ENCODE results near the gene ITGA1. TPM values are rescaled to one million over a fixed set of nuclear protein-coding genes. Genes with fewer than 3 reads are reported as not detected.

The ITGA1 gene
- total and polyA plus RNA-seq, 2 of the 8 experiments (the other 6 are each of a cell fraction or from before 2014, with no cell fraction given) = 2.3 to 9.0 TPM

GRCh38 chr5:52925001-52925400, 137.3 kb downstream of the ITGA1 start:
- H2BK15ac ChIP-seq (ENCODE audit: low read length) = no peak overlapping the region
- no peak overlapping the region for H2AFZ ChIP-seq (ENCODE audit: low read length)
- H4K5ac ChIP-seq (ENCODE audit: insufficient read length, low read depth, low read length) = no peak overlapping the region
- H2BK120ac ChIP-seq (replicated peaks; ENCODE audit: low read depth, low read length) = no peak overlapping the region
- H3K4me3 ChIP-seq (ENCODE audit: extremely low read depth in 1 of 4, insufficient read depth in 2 of 4, low read depth in 3 of 4, low read length in 4 of 4) = no peak overlapping the region
- no peaks in the 10 kb centered on the region for H3K23me2 ChIP-seq (ENCODE audit: low read depth, low read length)
- H2AK5ac ChIP-seq (ENCODE audit: low read depth, low read length) = no peak overlapping the region
- no peak overlapping the region for H3K18ac ChIP-seq (ENCODE audit: extremely low read depth, low read length)
- no peak overlapping the region for H3K4me2 ChIP-seq (ENCODE audit: insufficient read depth in 1 of 2, low read depth in 2 of 2, low read length in 2 of 2)
- H2BK20ac ChIP-seq (ENCODE audit: low read length) = no peak overlapping the region
- no peak overlapping the region for H3K4ac ChIP-seq (replicated peaks; ENCODE audit: insufficient read length, low read depth, low read length)
- H3K36me3 ChIP-seq (ENCODE audit: control insufficient read depth in 2 of 4, insufficient read depth in 4 of 4, low read length in 3 of 4) = no peaks in the 10 kb centered on the region
- no peak overlapping the region for H4K91ac ChIP-seq (replicated peaks; ENCODE audit: insufficient read length, low read length)
- H3K27me3 ChIP-seq (replicated peaks in 1 of 4; ENCODE audit: control insufficient read depth in 3 of 4, extremely low read depth in 1 of 4, insufficient read depth in 3 of 4, low read length in 3 of 4) = no peaks in the 10 kb centered on the region
- H4K20me1 ChIP-seq (replicated peaks in 1 of 2; ENCODE audit: control insufficient read depth in 1 of 2, insufficient read depth in 2 of 2, low read length in 2 of 2) = no peaks in the 10 kb centered on the region
- 93% methylated on average over 5 of the region's 5 CpGs; no CpG with 5 or more reads in 1 of the 2 experiments for WGBS, 2 experiments (ENCODE audit: extremely low coverage in 1 of 2, insufficient coverage in 1 of 2, insufficient read length in 1 of 2, insufficient replicate concordance in 2 of 2, low coverage in 1 of 2, low lambda C conversion rate in 2 of 2, missing lambda C conversion rate in 1 of 2)
- H2BK5ac ChIP-seq (ENCODE audit: low read depth, low read length) = no peak overlapping the region
- H3K9ac ChIP-seq (replicated peaks in 1 of 4; ENCODE audit: extremely low read depth in 1 of 4, low read depth in 3 of 4, low read length in 3 of 4) = no peak overlapping the region
- no peaks in the 10 kb centered on the region for H3K9me3 ChIP-seq (ENCODE audit: insufficient read depth in 2 of 2, low read depth in 1 of 2, low read length in 1 of 2)
- no peak for DNase-seq (ENCODE audit: low read depth in 1 of 2, low spot score in 2 of 2)
- H3K4me1 ChIP-seq (replicated peaks in 1 of 4; ENCODE audit: control insufficient read depth in 3 of 4, insufficient read depth in 4 of 4, low read length in 3 of 4) = no peaks in the 10 kb centered on the region
- H3K79me2 ChIP-seq (ENCODE audit: control insufficient read depth in 1 of 2, insufficient read depth in 2 of 2, low read length in 2 of 2) = no peaks in the 10 kb centered on the region
- FAIRE-seq = no peak
- no peak overlapping the region for H3K27ac ChIP-seq (ENCODE audit: low read depth, low read length)
- H3K14ac ChIP-seq (ENCODE audit: insufficient read length) = no peak overlapping the region
- no peak overlapping the region for H3K56ac ChIP-seq (replicated peaks; ENCODE audit: insufficient read length, low read depth, low read length)
- ChIA-PET POLR2A (ENCODE audit: partially characterized antibody) (no interaction called here), CTCF (ENCODE audit: partially characterized antibody) (interaction anchor here (1.0 kb wide), 1 partner anchor 9 kb away, joined by 4 read pairs; no protein-coding TSS in a partner anchor)
- H4K8ac ChIP-seq (ENCODE audit: extremely low read depth, insufficient read depth, low read length) = no peak overlapping the region
- no peaks in the 10 kb centered on the region for H3K79me1 ChIP-seq (ENCODE audit: low read depth, low read length)
- no peak overlapping the region for H2BK12ac ChIP-seq (ENCODE audit: low read depth, low read length)
- no peak overlapping the region for H3K23ac ChIP-seq (ENCODE audit: insufficient read length)
- no peak for TF ChIP-seq SIX5 (IDR thresholded peaks at IDR 0.05; ENCODE audit: low read depth, low read length)
